Measurements from ENCODE around the gene MGAT5B.

MGAT5B gene

DNA sequence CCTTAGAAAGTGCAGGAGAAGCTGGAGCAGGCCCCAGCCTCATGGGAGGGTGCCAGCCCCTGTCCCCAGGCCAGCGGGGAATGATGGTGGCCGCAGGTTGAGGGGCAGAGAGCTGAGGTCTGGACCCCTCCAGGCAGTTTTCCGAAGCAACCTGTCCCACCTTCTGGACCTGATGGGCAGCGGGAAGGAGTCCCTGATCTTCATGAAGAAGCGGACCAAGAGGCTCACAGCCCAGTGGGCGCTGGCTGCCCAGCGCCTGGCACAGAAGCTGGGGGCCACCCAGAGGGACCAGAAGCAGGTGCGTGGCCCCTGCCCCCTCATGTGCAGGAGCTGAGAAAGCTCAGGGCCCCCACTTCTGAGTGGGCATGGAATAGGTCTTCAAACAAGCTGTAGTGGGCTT lies 36.8 kb downstream of the MGAT5B start:
- no peak for DNase-seq (ENCODE audit: low read depth in 2 of 2)

GRCh38 chr17:76905836-76906235 lies 37.6 kb downstream of the MGAT5B start:
- DNase-seq (ENCODE audit: low read depth in 2 of 2), result no peak

DNA sequence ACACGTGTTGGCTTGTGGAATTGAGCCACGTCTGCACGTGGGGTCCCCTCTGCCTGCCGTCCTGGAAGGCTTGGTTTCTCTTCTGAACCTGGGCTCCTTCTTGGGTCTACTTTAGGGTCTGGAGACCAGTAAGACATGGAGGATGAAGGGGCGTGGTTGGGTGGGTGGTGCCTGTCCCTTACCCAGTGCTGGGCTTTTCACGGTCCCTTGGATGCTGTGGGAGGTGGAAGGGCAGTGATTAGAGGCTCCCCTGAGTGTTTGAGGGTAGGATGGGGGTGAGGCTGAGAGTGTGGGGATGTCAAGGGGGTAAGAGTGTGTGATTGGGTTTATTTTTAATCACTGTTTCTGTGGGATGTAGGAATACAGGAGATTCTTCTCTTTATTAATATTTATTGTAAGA lies 38.3 kb downstream of the MGAT5B start:
- DNase-seq (ENCODE audit: low read depth in 2 of 2), result no peak

DNA sequence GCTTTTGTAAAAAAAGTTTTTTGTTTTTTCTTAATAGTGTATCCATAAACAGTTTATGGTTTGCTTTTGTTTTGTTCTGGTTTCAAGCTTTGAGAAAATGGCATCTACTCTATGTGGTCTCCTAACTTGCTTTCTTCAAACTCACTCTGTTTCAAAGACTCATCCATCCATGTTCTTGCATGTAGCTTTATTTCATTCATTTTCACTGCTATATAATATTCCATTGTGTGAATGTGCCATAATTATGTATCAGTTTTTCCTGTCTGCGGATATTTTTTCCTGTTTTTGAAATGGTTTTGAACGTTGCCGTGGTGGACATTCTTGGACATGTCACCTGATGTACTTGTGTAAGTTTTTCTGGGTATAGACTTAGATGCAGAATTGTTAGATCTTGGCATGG lies 39.1 kb downstream of the MGAT5B start:
- DNase-seq (ENCODE audit: low read depth in 2 of 2), result no peak

- peak in 1 of 2 experiments; percentile 11 for DNase-seq (ENCODE audit: low read depth in 2 of 2)
These were observed 42.0 kb downstream of the MGAT5B start for GRCh38 chr17:76909971-76910760.

DNA sequence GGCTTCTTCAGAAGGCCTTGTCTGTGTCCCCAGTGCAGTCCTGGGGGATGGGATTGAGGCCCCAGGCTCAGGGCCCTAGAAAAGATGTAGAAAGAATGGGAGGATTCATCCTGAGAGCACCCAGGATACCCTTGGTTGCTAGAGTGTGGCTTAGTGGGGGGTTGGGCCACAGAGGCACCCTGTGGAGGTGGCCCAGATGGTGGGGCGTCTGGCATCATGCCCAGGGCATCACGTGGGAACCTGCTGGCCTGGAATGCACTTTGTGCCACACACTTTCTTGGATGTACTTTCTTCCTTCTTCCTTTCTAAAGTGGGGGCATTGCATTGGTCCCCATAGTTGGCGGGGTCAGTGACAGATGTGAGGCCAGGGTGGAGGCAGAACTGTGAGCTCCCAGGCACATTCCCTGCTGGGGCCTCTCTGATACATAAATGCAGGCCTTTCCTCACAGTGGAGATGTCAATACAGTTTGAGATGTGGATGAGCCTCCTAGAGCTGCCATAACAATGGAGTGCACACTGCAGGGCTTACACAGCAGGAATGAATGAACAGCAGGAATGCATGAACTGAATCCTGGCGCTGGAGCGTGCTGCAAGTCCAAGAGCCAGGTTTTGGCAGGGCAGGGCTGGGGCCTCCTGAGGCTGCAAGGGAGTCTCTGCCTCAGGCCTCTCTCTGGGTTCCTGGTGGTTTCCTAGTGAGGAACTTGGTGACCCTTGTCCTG lies 43.3 kb downstream of the MGAT5B start:
- no peak for DNase-seq (ENCODE audit: low read depth in 2 of 2)

GRCh38 chr17:76912421-76913164 lies 44.4 kb downstream of the MGAT5B start:
- DNase-seq (ENCODE audit: low read depth in 2 of 2), result no peak

GRCh38 chr17:76914937-76915336 lies 46.7 kb downstream of the MGAT5B start:
- no peak for DNase-seq (ENCODE audit: low read depth in 2 of 2)

DNA sequence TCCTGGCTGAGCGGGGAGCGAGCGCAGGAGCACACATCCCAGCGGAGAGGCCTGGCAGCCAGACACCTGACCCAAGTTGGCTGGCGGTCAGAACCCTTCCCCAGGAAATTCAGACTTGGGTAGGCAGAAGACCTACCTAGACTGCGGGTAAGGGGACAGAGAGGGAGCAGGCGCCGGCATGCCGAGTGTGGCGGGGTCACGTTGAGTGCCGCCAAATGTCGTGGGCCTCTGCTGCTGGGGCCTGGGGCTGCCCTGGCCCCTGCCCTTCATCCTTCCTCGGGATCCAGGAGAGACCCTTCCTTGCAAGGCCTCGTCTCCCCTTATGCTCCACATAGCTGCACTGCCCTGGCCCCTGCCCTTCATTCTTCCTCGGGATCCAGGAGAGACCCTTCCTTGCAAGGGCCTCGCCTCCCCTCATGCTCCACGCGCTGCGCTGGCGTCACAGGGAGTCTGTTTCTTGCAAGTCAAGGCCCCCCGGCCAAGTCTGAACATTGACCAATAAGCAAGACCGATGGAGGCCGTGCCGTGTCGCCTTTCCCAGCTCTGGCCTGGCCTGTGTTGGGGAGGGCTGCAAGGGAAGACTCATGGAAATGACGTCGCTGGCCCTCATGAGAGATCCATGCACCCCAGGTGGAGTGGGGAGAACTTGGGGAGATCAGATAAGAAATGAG lies 47.8 kb downstream of the MGAT5B start:
- DNase-seq (ENCODE audit: low read depth in 2 of 2), result no peak

DNA sequence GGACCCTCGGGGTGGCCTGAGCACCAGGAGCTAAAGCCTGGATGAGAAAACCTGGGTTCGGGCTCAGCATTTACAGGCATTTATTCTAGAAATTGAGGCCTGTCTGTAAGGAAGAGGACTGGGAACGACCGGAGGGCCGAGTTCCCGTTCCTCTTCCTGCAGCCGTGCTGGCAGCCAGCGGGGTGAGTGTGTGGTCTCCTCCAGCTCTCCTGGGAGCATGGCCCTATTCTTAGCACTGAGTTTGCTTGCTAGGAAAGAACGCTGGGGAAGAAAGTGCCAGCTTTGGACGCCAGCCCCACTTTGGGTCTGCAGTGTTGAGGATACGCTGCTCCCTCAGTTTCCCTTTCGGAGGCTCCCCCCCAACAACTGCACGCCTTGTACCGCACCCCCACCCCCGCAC lies 49.6 kb downstream of the MGAT5B start:
- DNase-seq (ENCODE audit: low read depth in 2 of 2), result no peak

DNA sequence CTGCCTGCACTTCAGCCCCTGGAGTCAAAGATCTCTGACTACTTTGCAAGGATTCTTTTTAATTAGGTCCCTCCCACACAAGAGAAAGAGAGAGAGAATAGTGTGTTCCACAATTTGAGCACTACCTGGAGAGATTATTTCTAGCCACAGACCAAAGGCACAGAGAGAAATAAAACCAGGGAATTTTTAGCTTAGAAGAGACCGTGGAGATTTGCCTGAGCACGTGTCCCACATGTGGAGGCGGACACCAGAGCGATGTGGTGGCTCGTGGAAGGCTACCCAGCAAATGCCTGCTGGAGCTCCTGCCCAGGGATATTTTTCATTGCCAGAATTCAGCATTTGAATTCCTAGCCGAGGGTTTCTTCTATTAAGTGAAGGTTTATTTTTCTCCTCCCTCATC lies 50.6 kb downstream of the MGAT5B start:
- no peak for DNase-seq (ENCODE audit: low read depth in 2 of 2)

- DNase-seq (ENCODE audit: low read depth in 2 of 2), result no peak
These were observed 52.3 kb downstream of the MGAT5B start for GRCh38 chr17:76920364-76921139.

DNA sequence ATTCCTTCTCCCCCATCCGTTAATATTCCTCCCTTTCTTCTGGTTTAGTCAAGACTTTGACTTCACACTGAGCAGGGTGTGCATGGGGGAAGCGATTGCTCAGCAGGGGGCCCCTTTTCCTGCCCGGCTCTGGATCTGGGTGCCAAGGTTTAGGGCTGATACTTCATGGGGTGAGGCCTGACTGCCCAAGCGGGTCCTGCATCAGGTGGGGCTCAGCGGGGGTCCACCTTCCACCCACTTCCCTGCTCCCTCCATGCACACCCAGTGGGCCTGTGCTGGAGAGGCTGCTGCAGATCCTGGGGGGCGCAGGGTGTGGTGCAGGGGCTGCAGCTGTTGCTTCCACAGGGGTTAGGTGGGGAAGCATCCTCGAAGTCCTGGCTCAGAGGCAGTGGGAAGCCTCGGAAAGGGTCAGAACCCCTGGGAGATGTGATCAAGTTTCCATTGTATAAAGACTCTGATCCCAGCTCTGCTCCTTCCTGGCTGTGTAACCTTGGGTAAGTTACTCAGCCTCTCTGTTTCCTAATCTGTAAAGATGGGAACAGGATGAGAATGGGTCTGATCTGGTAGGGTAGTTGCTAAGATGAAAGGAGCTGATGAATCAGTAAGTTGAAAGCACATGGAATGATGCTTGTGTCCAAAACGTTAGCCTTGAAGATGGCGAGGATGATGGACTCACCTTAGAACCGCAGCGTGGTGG lies 53.3 kb downstream of the MGAT5B start:
- DNase-seq (ENCODE audit: low read depth in 2 of 2), result no peak

GRCh38 chr17:76922084-76922483 lies 53.9 kb downstream of the MGAT5B start:
- no peak for DNase-seq (ENCODE audit: low read depth in 2 of 2)

- DNase-seq (ENCODE audit: low read depth in 2 of 2), result no peak
These were observed 54.8 kb downstream of the MGAT5B start for GRCh38 chr17:76922967-76923366.

GRCh38 chr17:76923491-76923890 lies 55.3 kb downstream of the MGAT5B start:
- DNase-seq (ENCODE audit: low read depth in 2 of 2), result no peak

- no peak for DNase-seq (ENCODE audit: low read depth in 2 of 2)
These were observed 56.4 kb downstream of the MGAT5B start for GRCh38 chr17:76924345-76925342.

DNA sequence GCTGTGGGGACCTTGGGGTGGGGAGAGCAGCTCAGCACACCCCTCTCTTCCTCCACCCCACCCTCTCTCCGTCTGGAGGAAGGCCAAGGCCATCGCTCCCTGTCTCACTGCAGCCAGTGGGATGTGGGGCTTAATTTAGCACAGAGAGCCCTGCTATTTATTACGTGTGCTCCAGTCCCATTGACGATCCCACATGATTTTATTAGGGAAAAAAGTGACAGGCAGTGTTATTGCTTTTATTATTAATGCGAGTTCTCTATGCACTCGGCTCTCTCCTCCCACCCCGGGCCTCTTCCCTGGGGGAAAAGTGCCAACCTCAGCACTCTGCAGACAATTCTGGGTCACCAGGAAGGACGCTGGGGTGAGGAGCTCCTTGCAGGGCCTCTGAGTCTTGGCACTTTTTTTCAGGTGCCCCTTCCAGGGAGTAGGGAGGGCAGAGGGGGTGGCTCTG lies 57.3 kb downstream of the MGAT5B start:
- DNase-seq (ENCODE audit: low read depth in 2 of 2), result no peak

DNA sequence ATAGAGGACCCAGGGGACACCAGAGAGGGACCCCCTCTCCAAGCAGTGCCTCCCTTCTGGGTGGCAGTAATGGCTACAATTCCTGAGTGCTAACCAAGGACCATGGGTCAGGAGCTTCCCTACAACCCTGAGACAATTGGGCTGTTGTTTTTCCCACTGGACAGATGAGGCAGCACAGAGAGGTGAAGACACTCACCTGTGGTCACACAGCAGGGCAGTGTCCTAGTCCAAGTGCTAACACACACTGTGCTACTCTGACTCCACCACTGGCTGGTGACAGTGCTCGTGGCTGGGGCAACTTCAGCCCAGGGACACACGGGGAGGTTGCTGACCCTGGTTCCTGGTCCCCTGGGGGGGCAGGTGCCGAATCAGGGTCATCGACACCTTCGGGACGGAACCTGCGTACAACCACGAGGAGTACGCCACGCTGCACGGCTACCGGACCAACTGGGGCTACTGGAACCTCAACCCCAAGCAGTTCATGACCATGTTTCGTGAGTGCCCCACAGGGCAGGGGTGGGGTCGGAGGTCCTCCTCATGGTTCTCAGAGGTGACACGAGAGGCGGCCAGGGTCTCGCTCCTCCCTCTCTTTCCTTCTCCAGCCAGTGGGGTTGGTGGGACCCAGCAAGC lies 58.1 kb downstream of the MGAT5B start:
- DNase-seq (ENCODE audit: low read depth in 2 of 2), result no peak
